Measurements from ENCODE around the gene EIPR1. TPM values are rescaled to one million over a fixed set of nuclear protein-coding genes. Genes with fewer than 3 reads are reported as not detected.

Gene EIPR1
- polyA plus RNA-seq, 2 of the 4 experiments (the other 2 are of a cell fraction), result 55.0 to 65.0 TPM

GRCh38 chr2:3143602-3144001 is 234.0 kb downstream of the EIPR1 start:
- Histone ChIP-seq H3K4me1 (no peaks in the 10 kb centered on the region), H3K4me3 (no peak overlapping the region), H3K27ac (no peak overlapping the region), H3K4me2 (no peak overlapping the region), H3K9me3 (no peaks in the 10 kb centered on the region)
- POLR2A ChIA-PET, result no interaction called here
- DNase-seq (ENCODE audit: low read depth in 1 of 2, low spot score in 1 of 2) (no peak), FAIRE-seq (no peak), ATAC-seq (no peak)
- CTCF ChIA-PET, result no interaction called here
- TF ChIP-seq FOXS1 (CRISPR knock-in tag; IDR thresholded peaks at IDR 0.05), result no peak
- TF ChIP-seq EHF (CRISPR knock-in tag; IDR thresholded peaks at IDR 0.05), result no peak
- no peak for TF ChIP-seq PBX3 (IDR thresholded peaks at IDR 0.05)
- no peak for TF ChIP-seq MAX (IDR thresholded peaks at IDR 0.05)
- TF ChIP-seq ZFP36 (IDR thresholded peaks at IDR 0.05; ENCODE audit: borderline replicate concordance, partially characterized antibody), result no peak
- no peak for TF ChIP-seq SMC3 (IDR thresholded peaks at IDR 0.05)
- TF ChIP-seq CBX2 (IDR thresholded peaks at IDR 0.05; ENCODE audit: borderline replicate concordance, low read depth), result no peak
- TF ChIP-seq NFE2L2 (conservative IDR thresholded peaks at IDR 0.05; ENCODE audit: low read length), result no peak
- TF ChIP-seq ESRRA (IDR thresholded peaks at IDR 0.05; ENCODE audit: borderline replicate concordance, low read length), result no peak
- no peak for TF ChIP-seq NR3C1 (IDR thresholded peaks at IDR 0.05)
- TF ChIP-seq JUN (IDR thresholded peaks at IDR 0.05), result no peak
- TF ChIP-seq HMGXB4 (CRISPR knock-in tag; IDR thresholded peaks at IDR 0.05; ENCODE audit: borderline replicate concordance), result no peak
- no peak for TF ChIP-seq KDM5A (IDR thresholded peaks at IDR 0.05)
- TF ChIP-seq FOSB (CRISPR knock-in tag; IDR thresholded peaks at IDR 0.05), result no peak
- no peak for TF ChIP-seq MAZ (IDR thresholded peaks at IDR 0.05; ENCODE audit: borderline replicate concordance, low read depth, low read length)
- TF ChIP-seq RARB (CRISPR knock-in tag; IDR thresholded peaks at IDR 0.05), result no peak
- no peak for TF ChIP-seq RCOR1 (IDR thresholded peaks at IDR 0.05; ENCODE audit: low read depth, low read length)
- TF ChIP-seq MAFK (IDR thresholded peaks at IDR 0.05; ENCODE audit: partially characterized antibody), result no peak
- no peak for TF ChIP-seq KDM1A (IDR thresholded peaks at IDR 0.05; ENCODE audit: low read depth)
- TF ChIP-seq USF2 (IDR thresholded peaks at IDR 0.05), result no peak
- 65% methylated on average over 7 of the region's 8 CpGs for WGBS (ENCODE audit: missing lambda C conversion rate)

- DNase-seq (ENCODE audit: low read depth in 1 of 2, low spot score in 1 of 2) (no peak), FAIRE-seq (no peak), ATAC-seq (no peak)
- Histone ChIP-seq H3K27ac (no peak overlapping the region), H3K9me3 (no peaks in the 10 kb centered on the region), H3K4me1 (no peaks in the 10 kb centered on the region), H3K4me3 (no peak overlapping the region), H3K4me2 (no peak overlapping the region)
- TF ChIP-seq HOXB5 (CRISPR knock-in tag; IDR thresholded peaks at IDR 0.05), result no peak
- no peak for TF ChIP-seq POLR2A (IDR thresholded peaks at IDR 0.05; ENCODE audit: low read length)
- TF ChIP-seq RAD21 (conservative IDR thresholded peaks at IDR 0.05 in 1 of 2, IDR thresholded peaks at IDR 0.05 in 1 of 2), result no peak
- no peak for TF ChIP-seq USF2 (IDR thresholded peaks at IDR 0.05)
- TF ChIP-seq CHD2 (IDR thresholded peaks at IDR 0.05; ENCODE audit: low read length, partially characterized antibody), result no peak
- no peak for TF ChIP-seq PHF8 (IDR thresholded peaks at IDR 0.05; ENCODE audit: borderline replicate concordance, low read depth)
- TF ChIP-seq MYC (IDR thresholded peaks at IDR 0.05; ENCODE audit: borderline replicate concordance, low read length), result no peak
- TF ChIP-seq MAZ (IDR thresholded peaks at IDR 0.05; ENCODE audit: borderline replicate concordance, low read depth, low read length), result no peak
- no peak for TF ChIP-seq CBX2 (IDR thresholded peaks at IDR 0.05; ENCODE audit: borderline replicate concordance, low read depth)
- TF ChIP-seq HOXB13 (CRISPR knock-in tag; IDR thresholded peaks at IDR 0.05; ENCODE audit: low read depth), result no peak
- TF ChIP-seq GATA3 (IDR thresholded peaks at IDR 0.05; ENCODE audit: borderline replicate concordance), result no peak
- no peak for TF ChIP-seq CEBPB (IDR thresholded peaks at IDR 0.05)
- CTCF ChIA-PET, result no interaction called here
- WGBS (ENCODE audit: missing lambda C conversion rate), result 81% methylated on average over 17 of the region's 18 CpGs
- POLR2A ChIA-PET, result no interaction called here
These were observed 234.6 kb downstream of the EIPR1 start for GRCh38 chr2:3142961-3143571.
